Measurements from ENCODE around the gene SLC48A1.

DNA sequence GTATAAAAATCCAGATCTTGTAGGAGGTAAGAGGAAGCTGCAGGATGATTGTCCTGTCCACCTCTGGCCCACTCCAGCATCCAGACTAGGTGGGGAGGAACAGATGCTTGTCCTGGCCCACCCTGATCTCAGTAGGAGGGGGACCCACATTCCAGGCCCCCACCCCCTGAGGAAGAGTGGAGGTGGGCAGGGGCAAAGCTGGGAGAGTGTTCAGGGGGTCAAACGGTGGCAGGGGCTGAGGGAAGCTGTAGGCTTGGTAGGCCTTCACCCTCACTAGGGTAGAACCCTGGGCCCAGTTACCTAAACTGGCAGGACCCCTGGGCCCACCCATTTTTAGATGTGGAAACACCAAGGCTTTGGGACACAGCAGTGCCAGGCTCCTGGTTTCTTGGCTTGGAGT lies 4.1 kb downstream of the SLC48A1 start:
- TF ChIP-seq EZH2 (IDR thresholded peaks at IDR 0.05) (no peak), FOXP2 (optimal IDR thresholded peaks at IDR 0.05; ENCODE audit: control extremely low read depth, extremely low read length, insufficient read depth) (no peak), POLR2AphosphoS5 (IDR thresholded peaks at IDR 0.05; ENCODE audit: borderline replicate concordance, low read depth, low read length) (no peak)
